CD8-positive, alpha-beta memory T cell (primary cell): Measurements from ENCODE around the gene CCDC149. TPM values are rescaled to one million over a fixed set of nuclear protein-coding genes. Genes with fewer than 3 reads are reported as not detected.

Experiments
- CTCF ChIA-PET: fragments of 350-600 bp; sonication (Branson Sonifier 250); formaldehyde crosslinking; loops from one replicate; lab custom pipeline; 2021; ENCODE audit warnings: antibody characterized with exemption; lab: Charles Lee
- POLR2A ChIA-PET: fragments of 350-600 bp; sonication (Branson Sonifier 250); formaldehyde crosslinking; loops from one replicate; lab custom pipeline; 2021; ENCODE audit warnings: antibody characterized with exemption; lab: Charles Lee
- DNase-seq, 5 donors: peaks; one replicate each; pipeline versions ENCODE4 v3.0.0 to v3.0.0-alpha.2; 2020 to 2022; ENCODE audit warnings: mixed read lengths in 1 of 5
- H3K27ac ChIP-seq: one replicate; pipeline ENCODE4 v1.7.0; 2013; ENCODE audit warnings: low read depth, mild to moderate bottlenecking, low read length, moderate library complexity
- H3K27me3 ChIP-seq: 2 replicates; pipeline ENCODE4 v1.7.0; 2013; ENCODE audit warnings: low read length, mild to moderate bottlenecking; ENCODE audit not compliant: insufficient read depth, poor library complexity, severe bottlenecking
- H3K36me3 ChIP-seq: 2 replicates; pipeline ENCODE4 v1.7.0; 2013; ENCODE audit warnings: mild to moderate bottlenecking, low read length, moderate library complexity; ENCODE audit not compliant: insufficient read depth
- H3K4me1 ChIP-seq: 2 replicates; pipeline ENCODE4 v1.7.0; 2013; ENCODE audit warnings: mild to moderate bottlenecking, low read length, moderate library complexity; ENCODE audit not compliant: insufficient read depth
- H3K4me3 ChIP-seq: 2 replicates; pipeline ENCODE4 v1.7.0; 2013; ENCODE audit warnings: mild to moderate bottlenecking, low read length
- H3K9me3 ChIP-seq: 2 replicates; pipeline ENCODE4 v1.7.0; 2013; ENCODE audit warnings: mild to moderate bottlenecking, low read length
- H3K27ac Mint-ChIP-seq, 8 donors: one replicate each; pipeline ENCODE4 v1.8.0; 2020 to 2021; ENCODE audit warnings: mixed read lengths in 8 of 8, mild to moderate bottlenecking in 6 of 8, inconsistent platforms in 3 of 8, moderate library complexity in 3 of 8
- H3K27me3 Mint-ChIP-seq, 2 donors: one replicate each; pipeline ENCODE4 v1.8.0; 2020 to 2021; ENCODE audit warnings: mixed read lengths in 2 of 2, mild to moderate bottlenecking in 1 of 2, moderate library complexity in 1 of 2
- H3K36me3 Mint-ChIP-seq, 3 donors: one replicate each; pipeline ENCODE4 v1.8.0; 2020 to 2021; ENCODE audit warnings: mixed read lengths in 3 of 3, inconsistent platforms in 1 of 3, mild to moderate bottlenecking in 1 of 3
- H3K4me1 Mint-ChIP-seq, 3 donors: one replicate each; pipeline ENCODE4 v1.8.0; 2020 to 2021; ENCODE audit warnings: mixed read lengths in 3 of 3, inconsistent platforms in 1 of 3, mild to moderate bottlenecking in 1 of 3
- H3K4me3 Mint-ChIP-seq, 7 donors: one replicate each; pipeline ENCODE4 v1.8.0; 2020 to 2021; ENCODE audit warnings: mixed read lengths in 7 of 7, mild to moderate bottlenecking in 6 of 7, moderate library complexity in 4 of 7, inconsistent platforms in 2 of 7
- H3K9me3 Mint-ChIP-seq, 5 donors: one replicate each; pipeline ENCODE4 v1.8.0; 2020 to 2022; ENCODE audit warnings: mixed read lengths in 5 of 5, mild to moderate bottlenecking in 3 of 5, moderate library complexity in 2 of 5, inconsistent platforms in 1 of 5
- polyA plus RNA-seq: library from polyadenylated mRNA; unstranded; fragments of 300-500 nt; fragmentation: Illumina TruSeq; gene quantifications from one replicate; pipeline ENCODE4 v1.2.3, GENCODE V29; 2021
- total RNA-seq, 2 experiments: library from RNA; stranded (reverse); gene quantifications; one replicate each; pipeline ENCODE4 v1.2.3, GENCODE V29; 2021

Gene CCDC149
- total and polyA plus RNA-seq, 3 experiments from 2014 or later: 0.07 to 0.28 TPM; not detected in 1

GRCh38 chr4:24884902-24885301 lies 27.9 kb downstream of the CCDC149 start:
- H3K27me3 ChIP-seq: no peaks in the 10 kb centered on the region
- CTCF ChIA-PET: no interaction called here
- POLR2A ChIA-PET: no interaction called here
- no peaks in the 10 kb centered on the region for H3K9me3 ChIP-seq
- peaks cover 0 to 6% (median 0%) of the 10 kb centered on the region in 5 donors for H3K9me3 Mint-ChIP-seq
- H3K4me1 ChIP-seq: no peaks in the 10 kb centered on the region
- no peaks in the 10 kb centered on the region for H3K36me3 ChIP-seq
- no peak overlapping the region for H3K27ac Mint-ChIP-seq
- H3K27me3 Mint-ChIP-seq: peaks cover 0 to 9% of the 10 kb centered on the region in 2 donors
- H3K36me3 Mint-ChIP-seq: no peaks in the 10 kb centered on the region
- H3K27ac ChIP-seq: no peak overlapping the region
- H3K4me3 Mint-ChIP-seq: no peak overlapping the region
- no peaks in the 10 kb centered on the region for H3K4me1 Mint-ChIP-seq
- no peak overlapping the region for H3K4me3 ChIP-seq
- no peak for DNase-seq

- Histone ChIP-seq H3K9me3 (no peaks in the 10 kb centered on the region), H3K4me3 (no peak overlapping the region), H3K4me1 (no peaks in the 10 kb centered on the region), H3K27ac (no peak overlapping the region), H3K36me3 (no peaks in the 10 kb centered on the region), H3K27me3 (no peaks in the 10 kb centered on the region)
- Mint-ChIP-seq H3K4me1 (no peaks in the 10 kb centered on the region), H3K27ac (no peak overlapping the region), H3K36me3 (no peaks in the 10 kb centered on the region), H3K9me3 (peaks cover 0 to 3% (median 0%) of the 10 kb centered on the region in 5 donors), H3K4me3 (no peak overlapping the region), H3K27me3 (peaks cover 0 to 3% of the 10 kb centered on the region in 2 donors)
- POLR2A ChIA-PET: no interaction called here
- CTCF ChIA-PET: no interaction called here
- no peak for DNase-seq
Observed at GRCh38 chr4:24881508-24882196, 31.2 kb downstream of the CCDC149 start.

GRCh38 chr4:24880186-24880585 lies 32.7 kb downstream of the CCDC149 start:
- H3K9me3 ChIP-seq: no peaks in the 10 kb centered on the region
- H3K4me3 ChIP-seq: no peak overlapping the region
- no peak overlapping the region for H3K27ac Mint-ChIP-seq
- ChIA-PET POLR2A (no interaction called here), CTCF (no interaction called here)
- no peaks in the 10 kb centered on the region for H3K27me3 ChIP-seq
- no peaks in the 10 kb centered on the region for H3K36me3 ChIP-seq
- no peaks in the 10 kb centered on the region for H3K4me1 Mint-ChIP-seq
- DNase-seq: no peak
- H3K4me3 Mint-ChIP-seq: no peak overlapping the region
- H3K27me3 Mint-ChIP-seq: peaks cover 0 to 1% of the 10 kb centered on the region in 2 donors
- H3K36me3 Mint-ChIP-seq: no peaks in the 10 kb centered on the region
- no peaks in the 10 kb centered on the region for H3K4me1 ChIP-seq
- H3K27ac ChIP-seq: no peak overlapping the region
- H3K9me3 Mint-ChIP-seq: peaks cover 0 to 3% (median 0%) of the 10 kb centered on the region in 5 donors

GRCh38 chr4:24878636-24879016 lies 34.2 kb downstream of the CCDC149 start:
- H3K4me3 Mint-ChIP-seq: no peak overlapping the region
- Histone ChIP-seq H3K27me3 (no peaks in the 10 kb centered on the region), H3K4me1 (no peaks in the 10 kb centered on the region), H3K4me3 (no peak overlapping the region), H3K9me3 (no peaks in the 10 kb centered on the region), H3K36me3 (no peaks in the 10 kb centered on the region), H3K27ac (no peak overlapping the region)
- H3K4me1 Mint-ChIP-seq: no peaks in the 10 kb centered on the region
- no peak for DNase-seq
- H3K27ac Mint-ChIP-seq: no peak overlapping the region
- no peaks in the 10 kb centered on the region for H3K27me3 Mint-ChIP-seq
- peaks cover 0 to 3% (median 0%) of the 10 kb centered on the region in 5 donors for H3K9me3 Mint-ChIP-seq
- no peaks in the 10 kb centered on the region for H3K36me3 Mint-ChIP-seq
- POLR2A ChIA-PET: no interaction called here
- CTCF ChIA-PET: no interaction called here

- no peak overlapping the region for H3K27ac Mint-ChIP-seq
- no peaks in the 10 kb centered on the region for H3K36me3 ChIP-seq
- no peaks in the 10 kb centered on the region for H3K27me3 Mint-ChIP-seq
- no peaks in the 10 kb centered on the region for H3K36me3 Mint-ChIP-seq
- POLR2A ChIA-PET: no interaction called here
- H3K27me3 ChIP-seq: no peaks in the 10 kb centered on the region
- no peak overlapping the region for H3K27ac ChIP-seq
- no peaks in the 10 kb centered on the region for H3K4me1 ChIP-seq
- no peaks in the 10 kb centered on the region for H3K9me3 ChIP-seq
- peaks cover 0 to 2% (median 0%) of the 10 kb centered on the region in 5 donors for H3K9me3 Mint-ChIP-seq
- DNase-seq: no peak
- CTCF ChIA-PET: no interaction called here
- H3K4me3 Mint-ChIP-seq: no peak overlapping the region
- H3K4me1 Mint-ChIP-seq: no peaks in the 10 kb centered on the region
- no peak overlapping the region for H3K4me3 ChIP-seq
Observed at GRCh38 chr4:24877868-24878635, 34.8 kb downstream of the CCDC149 start.

- Histone ChIP-seq H3K4me1 (no peaks in the 10 kb centered on the region), H3K27ac (no peak overlapping the region), H3K4me3 (no peak overlapping the region), H3K27me3 (no peaks in the 10 kb centered on the region), H3K9me3 (no peaks in the 10 kb centered on the region), H3K36me3 (no peaks in the 10 kb centered on the region)
- no peak overlapping the region for H3K27ac Mint-ChIP-seq
- H3K4me1 Mint-ChIP-seq: no peaks in the 10 kb centered on the region
- no peaks in the 10 kb centered on the region for H3K27me3 Mint-ChIP-seq
- H3K4me3 Mint-ChIP-seq: no peak overlapping the region
- ChIA-PET CTCF (no interaction called here), POLR2A (no interaction called here)
- DNase-seq: no peak
- H3K9me3 Mint-ChIP-seq: no peaks in the 10 kb centered on the region
- no peaks in the 10 kb centered on the region for H3K36me3 Mint-ChIP-seq
Observed at GRCh38 chr4:24876431-24876830, 36.4 kb downstream of the CCDC149 start.

GRCh38 chr4:24872720-24873119 lies 40.1 kb downstream of the CCDC149 start:
- no peaks in the 10 kb centered on the region for H3K4me1 Mint-ChIP-seq
- ChIA-PET POLR2A (no interaction called here), CTCF (no interaction called here)
- no peaks in the 10 kb centered on the region for H3K36me3 ChIP-seq
- H3K9me3 Mint-ChIP-seq: peaks cover 0 to 3% (median 0%) of the 10 kb centered on the region in 5 donors
- DNase-seq: no peak
- no peaks in the 10 kb centered on the region for H3K27me3 ChIP-seq
- H3K4me1 ChIP-seq: no peaks in the 10 kb centered on the region
- H3K36me3 Mint-ChIP-seq: no peaks in the 10 kb centered on the region
- H3K27ac ChIP-seq: no peak overlapping the region
- H3K4me3 Mint-ChIP-seq: no peak overlapping the region
- peaks cover 0 to 4% of the 10 kb centered on the region in 2 donors for H3K27me3 Mint-ChIP-seq
- H3K27ac Mint-ChIP-seq: no peak overlapping the region
- H3K9me3 ChIP-seq: no peaks in the 10 kb centered on the region
- no peak overlapping the region for H3K4me3 ChIP-seq

- DNase-seq: no peak
- H3K4me3 Mint-ChIP-seq: no peak overlapping the region
- H3K9me3 ChIP-seq: no peaks in the 10 kb centered on the region
- CTCF ChIA-PET: no interaction called here
- H3K9me3 Mint-ChIP-seq: peaks cover 0 to 3% (median 0%) of the 10 kb centered on the region in 5 donors
- H3K4me1 Mint-ChIP-seq: no peaks in the 10 kb centered on the region
- H3K27ac ChIP-seq: no peak overlapping the region
- no peaks in the 10 kb centered on the region for H3K36me3 ChIP-seq
- H3K27me3 ChIP-seq: no peaks in the 10 kb centered on the region
- H3K36me3 Mint-ChIP-seq: no peaks in the 10 kb centered on the region
- no peak overlapping the region for H3K27ac Mint-ChIP-seq
- POLR2A ChIA-PET: no interaction called here
- H3K4me3 ChIP-seq: no peak overlapping the region
- no peaks in the 10 kb centered on the region for H3K4me1 ChIP-seq
- peaks cover 0 to 4% of the 10 kb centered on the region in 2 donors for H3K27me3 Mint-ChIP-seq
Observed at GRCh38 chr4:24871210-24871609, 41.6 kb downstream of the CCDC149 start.
